K562 (cell line): ENCODE results near the gene FBXO28. TPM values are rescaled to one million over a fixed set of nuclear protein-coding genes. Genes with fewer than 3 reads are reported as not detected.

Experiments used
- ATAC-seq: fragments of 200-7000 bp; cut with Tn5 transposase; 3 replicates; pipeline ENCODE4 v1.9.1; 2020; ENCODE audit warnings: moderate library complexity
- BruUV-seq: library from RNA; stranded (reverse); fragments of 400-500 nt; replicated peaks from 2 replicates; lab custom pipeline; 2021; lab: Mats Ljungman, UMichigan
- CTCF ChIA-PET: fragments of 300-600 bp; formaldehyde crosslinking; extraction: SDS; loops from one replicate; lab custom pipeline; 2021; ENCODE audit warnings: low intra/inter-chr PET ratio; lab: Yijun Ruan, JAX
- POLR2A ChIA-PET: fragments of 300-600, 350-650 bp; sonication (Branson Sonifier 250); formaldehyde crosslinking; extraction: SDS; loops from one replicate; lab custom pipeline; 2021; ENCODE audit warnings: antibody characterized with exemption, inconsistent platforms; lab: Yijun Ruan, JAX
- DNase-seq, 4 experiments: peaks; one replicate each; pipeline versions ENCODE4 v3.0.0 to v3.0.0-alpha.2; 2011 to 2018; ENCODE audit warnings: low spot score in 3 of 4, mixed read lengths in 3 of 4; ENCODE audit errors: extremely low read depth in 1 of 4
- FAIRE-seq: peaks from 2 replicates; lab custom pipeline; 2011; peaks lifted over from hg19 to GRCh38; lab: Jason Lieb, UNC
- H2AFZ ChIP-seq: 2 replicates; pipeline ENCODE4 v1.6.0; 2011; ENCODE audit warnings: low read depth, low read length, control low read depth, inconsistent platforms
- H3K27ac ChIP-seq: fragments of 200-600 bp; 3 replicates; pipeline ENCODE4 v1.8.0; 2011; ENCODE audit warnings: low read depth, mild to moderate bottlenecking, control low read depth, inconsistent platforms, low read length, moderate library complexity, mixed read lengths; ENCODE audit errors: extremely low read depth
- H3K27me3 ChIP-seq, 2 experiments: fragments of 300-600 bp in 1 of 2; 2 replicates in 1 of 2; 3 replicates in 1 of 2; pipeline versions ENCODE4 v1.6.0 to v1.8.0; 2011; ENCODE audit warnings: inconsistent platforms in 2 of 2, low read length in 2 of 2, mild to moderate bottlenecking in 1 of 2, mixed read lengths in 1 of 2, moderate library complexity in 1 of 2; ENCODE audit not compliant: control insufficient read depth in 2 of 2, insufficient read depth in 2 of 2
- H3K36me3 ChIP-seq: fragments of 300-600 bp; 3 replicates; pipeline ENCODE4 v1.8.0; 2011; ENCODE audit warnings: mild to moderate bottlenecking, low read length, inconsistent platforms; ENCODE audit not compliant: control insufficient read depth, insufficient read depth
- H3K4me1 ChIP-seq, 2 experiments: fragments of 200-600 bp in 1 of 2; replicated peaks in 1 of 2; 2 replicates in 1 of 2; 3 replicates in 1 of 2; pipeline versions ENCODE4 v1.5.1 to v1.8.0; 2011; ENCODE audit warnings: inconsistent platforms in 2 of 2, low read length in 2 of 2, mild to moderate bottlenecking in 1 of 2, mixed read lengths in 1 of 2, moderate library complexity in 1 of 2; ENCODE audit not compliant: control insufficient read depth in 2 of 2, insufficient read depth in 2 of 2
- H3K4me2 ChIP-seq: 2 replicates; pipeline ENCODE4 v1.6.1; 2011; ENCODE audit warnings: low read length, control low read depth, inconsistent platforms, mixed read lengths; ENCODE audit not compliant: insufficient read depth
- H3K4me3 ChIP-seq: fragments of 200-600 bp; sonication (generic), shearing (Covaris generic); 2 replicates; pipeline ENCODE4 v1.5.1; 2016; ENCODE audit warnings: control low read depth, inconsistent platforms
- H3K79me2 ChIP-seq: fragments of 200-600 bp; 3 replicates; pipeline ENCODE4 v1.8.0; 2011; ENCODE audit warnings: low read length, inconsistent platforms; ENCODE audit not compliant: control insufficient read depth, insufficient read depth
- H3K9ac ChIP-seq, 2 experiments: 2 replicates each; pipeline versions ENCODE4 v1.6.0 to v1.6.1; 2011; ENCODE audit warnings: low read depth in 2 of 2, low read length in 2 of 2, control low read depth in 1 of 2, inconsistent platforms in 1 of 2, mild to moderate bottlenecking in 1 of 2, mixed read lengths in 1 of 2; ENCODE audit not compliant: insufficient read depth in 1 of 2
- H3K9me1 ChIP-seq: one replicate; pipeline ENCODE4 v1.6.0; 2011; ENCODE audit warnings: inconsistent platforms, mild to moderate bottlenecking, low read length, moderate library complexity; ENCODE audit not compliant: control insufficient read depth, insufficient read depth
- H3K9me3 ChIP-seq: replicated peaks from 2 replicates; pipeline ENCODE4 v1.5.1; 2011; ENCODE audit warnings: low read depth, low read length, inconsistent platforms; ENCODE audit not compliant: control insufficient read depth, insufficient read depth
- H4K20me1 ChIP-seq: replicated peaks from 2 replicates; pipeline ENCODE4 v1.6.1; 2011; ENCODE audit warnings: low read length, inconsistent platforms, mixed read lengths; ENCODE audit not compliant: control insufficient read depth, insufficient read depth
- CHD1 ChIP-seq: fragments of 200-600 bp; sonication (generic); IDR thresholded peaks from one replicate; pipeline ENCODE4 v1.6.1; 2012; ENCODE audit warnings: mild to moderate bottlenecking, moderate library complexity, low read length, inconsistent platforms
- EP300 ChIP-seq: IDR thresholded peaks from 2 replicates; pipeline ENCODE4 v1.6.1; 2012; ENCODE audit warnings: low read length, improper control_type of control experiment
- RBFOX2 ChIP-seq: fragments of 200-400 bp; formaldehyde crosslinking; IDR thresholded peaks from 2 replicates; pipeline ENCODE4 v1.6.1; 2017; ENCODE audit warnings: low read depth, mild to moderate bottlenecking, low read length, moderate library complexity
- TEAD4 ChIP-seq, 2 experiments: sonication (generic) in 1 of 2; formaldehyde crosslinking in 1 of 2; IDR thresholded peaks; 2 replicates each; pipeline versions ENCODE4 v1.6.1 to v1.8.0; 2012 to 2022; ENCODE audit warnings: borderline replicate concordance in 1 of 2, inconsistent platforms in 1 of 2, low read length in 1 of 2, mild to moderate bottlenecking in 1 of 2, missing genetic modification reagents in 1 of 2
- ZBTB11 ChIP-seq, 3 experiments: fragments of 200-800 bp in 1 of 3; fragments of 250-450 bp in 1 of 3; fragments of 450-650 bp in 1 of 3; sonication (Bioruptor Pico) in 1 of 3; sonication (Bioruptor generic) in 1 of 3; formaldehyde crosslinking in 1 of 3; IDR thresholded peaks; 2 replicates each; pipeline versions ENCODE4 v1.6.1 to v1.8.0; 2016 to 2022; ENCODE audit warnings: mild to moderate bottlenecking in 2 of 3, missing genetic modification characterization in 2 of 3, missing compliant biosample characterization in 1 of 3, moderate library complexity in 1 of 3
- ZNF282 ChIP-seq: sonication (generic); formaldehyde crosslinking; IDR thresholded peaks from 2 replicates; pipeline ENCODE4 v1.8.1; 2023; ENCODE audit warnings: missing genetic modification reagents
- WGBS: fragments of 100-300 bp; shearing (Covaris generic); methylation state at CpG from one replicate; pipeline ENCODE4 v1.1.6; 2016; ENCODE audit warnings: low coverage, mixed read lengths; ENCODE audit not compliant: insufficient coverage; ENCODE audit errors: missing lambda C conversion rate; 5-methylcytosine and 5-hydroxymethylcytosine counted together
- in situ Hi-C: fragments of 300-500 bp; cut with MboI; formaldehyde crosslinking; loops from 4 replicates; pipeline ENCODE4 v1.15.0; 2018; ENCODE audit warnings: inconsistent platforms, mixed read lengths
- intact Hi-C: fragments of 100-400 bp; cut with micrococcal nuclease; formaldehyde crosslinking; loops from 2 replicates; pipeline ENCODE4 v1.14.2; 2022
- polyA plus RNA-seq, 8 experiments: library from polyadenylated mRNA; depleted of rRNA in 4 of 8; stranded (reverse) in 5 of 8; unstranded in 3 of 8; fragments of >200 nt; fragmentation: Nextera tagmentation in 2 of 8; fragmentation: Illumina TruSeq in 1 of 8; extraction: Ambion mirVana in 2 of 8; extraction: Trizol in 1 of 8; gene quantifications; 2 replicates each; pipeline versions ENCODE4 v1.2.1 to v1.2.3, GENCODE V29; 2011 to 2014; ENCODE audit warnings: inconsistent platforms in 1 of 8, missing spikeins in 1 of 8
- total RNA-seq, 7 experiments: library from RNA; depleted of rRNA in 6 of 7; stranded (reverse); fragments of >200 nt in 6 of 7; fragmentation: Illumina TruSeq in 2 of 7; extraction: Trizol in 2 of 7; gene quantifications; 2 replicates each; pipeline versions ENCODE4 v1.2.1 to v1.2.3, GENCODE V29; 2011 to 2021; ENCODE audit warnings: low replicate concordance in 1 of 7
- TF ChIP-seq, protein P1 (sequence below): sonication (generic); IDR thresholded peaks from 2 replicates; pipeline ENCODE4 v1.6.1; 2016

FBXO28 gene
- total and polyA plus RNA-seq, 9 of the 15 experiments (the other 6 are each of a cell fraction or from before 2014, with no cell fraction given) = 4.1 to 34.8 (median 25.3) TPM

- TF ChIP-seq TEAD4 (IDR thresholded peaks at IDR 0.05; ENCODE audit: low read length) (peak; percentile 82), TEAD4 (CRISPR knock-in tag; IDR thresholded peaks at IDR 0.05; ENCODE audit: borderline replicate concordance) (no peak), CHD1 (no peak), RBFOX2 (no peak), ZBTB11 (CRISPR knock-in tag; IDR thresholded peaks at IDR 0.05) (peak in 1 of 3 experiments; percentile 61; a peak in 1 of 6 replicates), EP300 (peak; percentile 56)
These were observed 44.8 kb upstream of the FBXO28 start (continued) for GRCh38 chr1:224069138-224069537.

DNA sequence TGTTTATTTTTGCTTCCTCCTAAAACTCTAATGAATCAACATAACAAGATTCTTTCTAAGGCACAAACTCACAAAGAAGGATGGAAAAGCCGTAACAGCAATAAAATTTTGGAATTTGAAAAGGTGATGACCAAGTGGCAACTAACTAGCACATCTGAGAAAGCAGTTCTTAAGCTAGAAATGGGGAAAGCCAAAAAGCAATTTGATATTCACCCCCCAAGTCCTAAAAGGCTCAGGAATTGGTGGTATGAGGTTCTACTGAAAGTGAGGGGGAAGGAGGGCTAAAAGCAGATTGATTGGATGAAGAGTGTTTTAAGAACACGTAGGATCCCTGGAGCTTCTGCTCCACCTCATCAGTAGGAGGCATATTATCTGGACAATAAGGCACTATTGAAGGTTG, 43.4 kb upstream of the FBXO28 start:
- POLR2A ChIA-PET = interaction anchor here (0.6 to 1.0 kb wide), 3 partner anchors 10 to 580 kb away, joined by 3 to 4 read pairs (median 3); no protein-coding TSS in a partner anchor
- WGBS = 28% methylated on average over 2 of the region's 2 CpGs
- Histone ChIP-seq H3K36me3 (no peaks in the 10 kb centered on the region), H3K4me1 (peaks cover 0 to 26% of the 10 kb centered on the region in 2 experiments; a peak in 3 of 5 replicates), H3K4me3 (no peak overlapping the region), H3K27ac (no peak overlapping the region), H3K9ac (no peak overlapping the region), H3K9me3 (no peaks in the 10 kb centered on the region), H3K27me3 (no peaks in the 10 kb centered on the region), H3K9me1 (no peaks in the 10 kb centered on the region), H3K79me2 (no peaks in the 10 kb centered on the region), H4K20me1 (no peaks in the 10 kb centered on the region), H2AFZ (0 out of 2 replicates have a peak overlapping the region, but pooled peaks have one; percentile 10), H3K4me2 (no peak overlapping the region)
- ATAC-seq (no peak), FAIRE-seq (no peak), DNase-seq (no peak)
- TF ChIP-seq, protein P1, sequence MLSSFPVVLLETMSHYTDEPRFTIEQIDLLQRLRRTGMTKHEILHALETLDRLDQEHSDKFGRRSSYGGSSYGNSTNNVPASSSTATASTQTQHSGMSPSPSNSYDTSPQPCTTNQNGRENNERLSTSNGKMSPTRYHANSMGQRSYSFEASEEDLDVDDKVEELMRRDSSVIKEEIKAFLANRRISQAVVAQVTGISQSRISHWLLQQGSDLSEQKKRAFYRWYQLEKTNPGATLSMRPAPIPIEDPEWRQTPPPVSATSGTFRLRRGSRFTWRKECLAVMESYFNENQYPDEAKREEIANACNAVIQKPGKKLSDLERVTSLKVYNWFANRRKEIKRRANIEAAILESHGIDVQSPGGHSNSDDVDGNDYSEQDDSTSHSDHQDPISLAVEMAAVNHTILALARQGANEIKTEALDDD = peak; percentile 34; the same call in 1 of the 2 replicates
- no peak for TF ChIP-seq ZNF282 (CRISPR knock-in tag)
- intact Hi-C loops = no loop called here
- CTCF ChIA-PET = no interaction called here
- BruUV-seq = no TSS peak
- in situ Hi-C loops = no loop called here
